B cell (primary cell): Measurements from ENCODE around the gene KNSTRN. TPM values are rescaled to one million over a fixed set of nuclear protein-coding genes. Genes with fewer than 3 reads are reported as not detected.

Experiments used
- ATAC-seq: fragments of 200-7000 bp; cut with Tn5 transposase; one replicate; pipeline ENCODE4 v1.10.0; 2021; ENCODE audit warnings: low read depth, mild to moderate bottlenecking, moderate number of reproducible peaks, moderate library complexity
- CTCF ChIA-PET: fragments of 350-600 bp; sonication (Branson Sonifier 250); formaldehyde crosslinking; loops from one replicate; lab custom pipeline; 2021; ENCODE audit warnings: antibody characterized with exemption, inconsistent platforms; lab: Charles Lee
- POLR2A ChIA-PET: fragments of 350-600 bp; sonication (Branson Sonifier 250); formaldehyde crosslinking; loops from one replicate; lab custom pipeline; 2021; ENCODE audit warnings: antibody characterized with exemption; lab: Charles Lee
- DNase-seq: peaks from one replicate; pipeline ENCODE4 v3.0.0; 2013
- H2AFZ ChIP-seq: 2 replicates; pipeline ENCODE4 v1.6.1; 2012; ENCODE audit warnings: mild to moderate bottlenecking, low read depth, low read length; ENCODE audit not compliant: insufficient read depth, poor library complexity, severe bottlenecking
- H3K27ac ChIP-seq, 2 donors: 1 replicate in 1 of 2; 2 replicates in 1 of 2; pipeline ENCODE4 v1.5.1; 2012 to 2013; ENCODE audit warnings: low read length in 2 of 2, mild to moderate bottlenecking in 2 of 2, moderate library complexity in 1 of 2
- H3K27me3 ChIP-seq, 4 experiments: fragments of 200-600 bp in 1 of 4; sonication (generic) in 1 of 4; replicated peaks in 1 of 4; 1 replicate in 2 of 4; 2 replicates in 2 of 4; pipeline versions ENCODE4 v1.6.1 to v1.7.0; 2013 to 2016; ENCODE audit warnings: low read length in 3 of 4, mild to moderate bottlenecking in 2 of 4, mixed read lengths in 1 of 4, moderate library complexity in 1 of 4; ENCODE audit not compliant: insufficient read depth in 4 of 4, control insufficient read depth in 3 of 4; ENCODE audit errors: control extremely low read depth in 1 of 4
- H3K36me3 ChIP-seq, 2 experiments: replicated peaks in 1 of 2; 1 replicate in 1 of 2; 2 replicates in 1 of 2; pipeline versions ENCODE4 v1.6.1 to v1.7.1; 2013; ENCODE audit warnings: low read length in 1 of 2; ENCODE audit not compliant: insufficient read depth in 2 of 2, control insufficient read depth in 1 of 2; ENCODE audit errors: control extremely low read depth in 1 of 2, extremely low read depth in 1 of 2
- H3K4me1 ChIP-seq, 2 donors: fragments of 200-600 bp in 1 of 2; sonication (generic) in 1 of 2; 1 replicate in 1 of 2; 2 replicates in 1 of 2; pipeline versions ENCODE4 v1.5.1 to v1.6.1; 2013 to 2017; ENCODE audit warnings: low read length in 2 of 2; ENCODE audit not compliant: control insufficient read depth in 2 of 2, insufficient read depth in 2 of 2
- H3K4me2 ChIP-seq: replicated peaks from 2 replicates; pipeline ENCODE3; 2012; ENCODE audit warnings: mild to moderate bottlenecking, low read depth, low read length; ENCODE audit not compliant: poor library complexity, severe bottlenecking
- H3K4me3 ChIP-seq, 5 experiments: fragments of 200-600 bp in 1 of 5; sonication (generic) in 1 of 5; 1 replicate in 3 of 5; 2 replicates in 2 of 5; pipeline versions ENCODE4 v1.5.1 to v1.7.0; 2011 to 2016; ENCODE audit warnings: low read length in 4 of 5, mild to moderate bottlenecking in 4 of 5, low read depth in 2 of 5, control low read depth in 1 of 5, moderate library complexity in 1 of 5; ENCODE audit not compliant: insufficient read depth in 1 of 5; ENCODE audit errors: control extremely low read depth in 1 of 5, extremely low read depth in 1 of 5
- H3K79me2 ChIP-seq: fragments of 200-600 bp; sonication (generic); one replicate; pipeline ENCODE4 v1.6.0; 2016; ENCODE audit warnings: low read length; ENCODE audit not compliant: control insufficient read depth, insufficient read depth
- H3K9ac ChIP-seq: fragments of 200-600 bp; sonication (generic); 2 replicates; pipeline ENCODE4 v1.6.1; 2017; ENCODE audit warnings: mild to moderate bottlenecking, low read length, moderate library complexity
- H3K9me3 ChIP-seq, 3 donors: one replicate each; pipeline versions ENCODE4 v1.6.1 to v1.7.1; 2013; ENCODE audit warnings: low read length in 2 of 3; ENCODE audit not compliant: control insufficient read depth in 2 of 3, insufficient read depth in 1 of 3; ENCODE audit errors: control extremely low read depth in 1 of 3
- H4K20me1 ChIP-seq: 2 replicates; pipeline ENCODE4 v1.6.0; 2012; ENCODE audit warnings: mild to moderate bottlenecking, low read length; ENCODE audit not compliant: insufficient read depth, control insufficient read depth, poor library complexity, severe bottlenecking
- H3K27ac Mint-ChIP-seq: one replicate; pipeline ENCODE4 v1.8.0; 2021; ENCODE audit warnings: mixed read lengths
- H3K27me3 Mint-ChIP-seq: one replicate; pipeline ENCODE4 v1.8.0; 2021; ENCODE audit warnings: mixed read lengths
- H3K4me1 Mint-ChIP-seq: one replicate; pipeline ENCODE4 v1.8.0; 2021; ENCODE audit warnings: mixed read lengths
- H3K4me3 Mint-ChIP-seq: one replicate; pipeline ENCODE4 v1.8.0; 2021; ENCODE audit warnings: mixed read lengths
- H3K9me3 Mint-ChIP-seq: one replicate; pipeline ENCODE4 v1.8.0; 2022; ENCODE audit warnings: mixed read lengths; ENCODE audit not compliant: insufficient read depth
- CTCF ChIP-seq: fragments of 200-600 bp; IDR thresholded peaks from one replicate; pipeline ENCODE4 v1.8.0; 2022; ENCODE audit warnings: antibody characterized with exemption, mild to moderate bottlenecking
- EZH2 ChIP-seq: IDR thresholded peaks from 2 replicates; pipeline ENCODE4 v1.6.1; 2012; ENCODE audit warnings: borderline replicate concordance, low read depth, mild to moderate bottlenecking, moderate library complexity, low read length; ENCODE audit not compliant: insufficient read depth, poor library complexity, severe bottlenecking
- WGBS: methylation state at CpG from one replicate; pipeline ENCODE4 v1.1.5; 2013; ENCODE audit warnings: missing lambda C conversion rate; ENCODE audit not compliant: insufficient coverage; 5-methylcytosine and 5-hydroxymethylcytosine counted together
- intact Hi-C: fragments of 100-400 bp; cut with micrococcal nuclease; formaldehyde crosslinking; loops from one replicate; pipeline ENCODE4 v1.10.0; 2022
- polyA plus RNA-seq: library from polyadenylated mRNA; depleted of rRNA; stranded (reverse); fragments of >200 nt; gene quantifications from 2 replicates; pipeline ENCODE4 v1.2.3, GENCODE V29; 2012
- total RNA-seq, 2 donors: library from RNA; stranded (reverse); fragments of 120-200 nt in 1 of 2; gene quantifications; 1 replicate in 1 of 2; 2 replicates in 1 of 2; pipeline versions ENCODE4 v1.2.3 to v1.2.4, GENCODE V29; 2013 to 2022

Gene KNSTRN
- total and polyA plus RNA-seq, 2 donors (not counting 1 experiment from before 2014, with no cell fraction given), result 4.0 to 14.0 TPM

GRCh38 chr15:40361640-40362039 is 20.9 kb upstream of the KNSTRN start:
- 86% methylated on average over 2 of the region's 2 CpGs for WGBS
- Mint-ChIP-seq H3K4me1 (peaks cover 22% of the 10 kb centered on the region), H3K27ac (no peak overlapping the region), H3K4me3 (no peak overlapping the region), H3K9me3 (no peaks in the 10 kb centered on the region), H3K27me3 (peaks cover 6% of the 10 kb centered on the region)
- Histone ChIP-seq H3K27me3 (peaks cover 0 to 4% (median 0%) of the 10 kb centered on the region in 4 experiments), H3K36me3 (peaks cover 0 to 7% of the 10 kb centered on the region in 2 experiments), H4K20me1 (peaks cover 47% of the 10 kb centered on the region), H3K9me3 (no peaks in the 10 kb centered on the region), H3K27ac (no peak overlapping the region), H3K9ac (no peak overlapping the region), H3K79me2 (peaks cover 33% of the 10 kb centered on the region), H2AFZ (no peak overlapping the region), H3K4me3 (no peak overlapping the region), H3K4me2 (no peak overlapping the region), H3K4me1 (peaks cover 8 to 19% of the 10 kb centered on the region in 2 donors)
- ChIA-PET POLR2A (no interaction called here), CTCF (no interaction called here)
- intact Hi-C loops, result no loop called here
- DNase-seq (no peak), ATAC-seq (no peak)
- no peak for TF ChIP-seq EZH2
- no peak for TF ChIP-seq CTCF

- Histone ChIP-seq H3K4me3 (no peak overlapping the region), H3K4me1 (peaks cover 18 to 29% of the 10 kb centered on the region in 2 donors), H3K4me2 (no peak overlapping the region), H3K36me3 (peaks cover 0 to 7% of the 10 kb centered on the region in 2 experiments), H3K27me3 (no peaks in the 10 kb centered on the region), H3K9ac (no peak overlapping the region), H3K9me3 (no peaks in the 10 kb centered on the region), H4K20me1 (peaks cover 47% of the 10 kb centered on the region), H3K79me2 (peaks cover 35% of the 10 kb centered on the region), H2AFZ (no peak overlapping the region), H3K27ac (no peak overlapping the region)
- CTCF ChIA-PET, result interaction anchor here (0.7 kb wide), 1 partner anchor 50 kb away, joined by 3 read pairs; no protein-coding TSS in a partner anchor
- intact Hi-C loops, result no loop called here
- no peak overlapping the region for H3K4me3 Mint-ChIP-seq
- WGBS, result 99% methylated on average over 7 of the region's 8 CpGs
- ATAC-seq (no peak), DNase-seq (no peak)
- H3K27ac Mint-ChIP-seq, result no peak overlapping the region
- POLR2A ChIA-PET, result no interaction called here
- peaks cover 25% of the 10 kb centered on the region for H3K4me1 Mint-ChIP-seq
- H3K27me3 Mint-ChIP-seq, result no peaks in the 10 kb centered on the region
- no peak for TF ChIP-seq CTCF
- no peak for TF ChIP-seq EZH2
- no peaks in the 10 kb centered on the region for H3K9me3 Mint-ChIP-seq
Observed at GRCh38 chr15:40363611-40364010, 18.9 kb upstream of the KNSTRN start.
